CMK (cell line): Measurements from ENCODE around the gene NMT2.

Source experiments
- DNase-seq: peaks from one replicate; pipeline ENCODE4 v3.0.0-alpha.2; 2010; ENCODE audit warnings: low read depth

NMT2 gene

DNA sequence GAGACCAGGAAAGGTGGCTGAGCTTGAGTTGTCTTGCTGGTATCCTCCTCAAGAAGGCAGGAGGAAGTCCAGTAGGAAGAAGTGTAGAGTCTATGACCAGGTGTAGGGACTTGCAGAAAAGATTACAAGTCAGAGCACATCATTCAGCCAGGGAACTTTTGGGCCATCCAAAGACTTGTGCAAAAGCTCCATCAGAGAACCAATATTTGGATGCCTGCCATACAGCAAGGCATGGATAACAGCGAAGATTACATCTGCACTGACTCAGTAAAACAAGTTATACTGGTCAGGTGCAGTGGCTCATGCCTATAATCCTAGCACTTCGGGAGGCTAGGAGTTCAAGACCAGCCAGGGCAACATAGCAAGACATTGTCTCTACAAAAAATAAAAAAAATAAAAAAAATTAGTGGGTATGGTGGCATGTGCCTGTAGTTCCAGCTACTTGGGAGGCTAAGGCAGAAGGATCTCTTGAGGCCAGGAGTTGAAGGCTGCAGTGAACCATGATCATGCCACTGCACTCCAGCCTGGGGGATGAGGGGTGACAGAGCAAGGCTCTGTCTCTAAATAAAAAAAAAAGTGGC, 13.2 kb upstream of the NMT2 start:
- no peak for DNase-seq

DNA sequence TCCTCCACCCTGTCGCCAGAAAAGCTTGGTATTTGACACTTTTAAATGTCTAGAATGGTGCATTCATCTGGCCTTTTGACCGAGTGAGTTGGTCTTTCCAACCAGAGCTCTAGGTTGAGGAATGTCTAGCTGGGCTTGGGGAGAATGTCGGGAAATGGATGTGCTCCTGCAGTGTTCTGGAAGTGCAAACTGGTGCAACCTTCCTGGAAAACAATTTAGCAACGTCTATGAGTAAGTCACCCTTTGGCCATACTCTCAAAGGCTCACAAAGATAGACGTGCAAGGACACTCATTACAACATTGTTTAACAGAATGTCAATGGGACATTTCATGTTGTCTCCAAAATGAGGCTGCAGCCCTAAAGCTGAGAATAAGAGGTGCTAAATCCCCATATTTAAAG, 12.2 kb upstream of the NMT2 start:
- DNase-seq = no peak

DNA sequence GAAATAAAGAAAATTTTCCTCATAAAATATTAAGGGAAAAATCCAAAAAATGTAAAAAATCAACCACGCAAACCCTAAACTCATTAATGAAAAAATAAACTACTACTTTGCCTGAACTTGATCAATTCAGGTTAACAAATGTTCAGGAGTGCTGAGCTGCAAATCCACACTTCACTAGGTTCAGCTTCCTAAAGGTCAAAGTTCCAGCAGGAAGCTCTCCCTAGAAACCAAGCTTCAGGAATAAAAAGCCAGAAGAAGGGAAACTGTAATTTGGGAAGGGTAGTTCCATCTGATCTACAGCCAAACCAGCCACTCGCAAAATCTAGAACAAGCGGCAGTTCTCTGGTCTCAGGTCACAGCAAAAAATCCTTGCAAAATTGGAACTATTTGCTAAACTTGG, 7.8 kb upstream of the NMT2 start:
- DNase-seq = no peak

DNA sequence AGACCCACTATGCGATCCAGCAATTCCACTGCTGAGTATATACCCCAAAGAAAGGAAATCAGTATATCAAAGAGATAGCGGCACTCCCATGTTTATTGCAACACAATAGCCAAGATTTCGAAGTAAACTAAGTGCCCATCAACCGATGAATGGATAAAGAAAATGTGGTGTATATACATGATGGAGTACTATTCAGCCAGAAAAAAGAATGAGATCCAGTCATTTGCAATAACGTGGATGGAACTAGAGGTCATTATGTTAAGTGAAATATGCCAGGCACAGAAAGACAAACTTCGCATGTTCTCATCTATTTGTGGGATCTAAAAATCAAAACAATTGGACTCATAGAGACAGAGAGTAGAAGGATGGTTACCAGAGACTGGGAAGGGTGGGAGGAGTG, 7.1 kb upstream of the NMT2 start:
- no peak for DNase-seq

DNA sequence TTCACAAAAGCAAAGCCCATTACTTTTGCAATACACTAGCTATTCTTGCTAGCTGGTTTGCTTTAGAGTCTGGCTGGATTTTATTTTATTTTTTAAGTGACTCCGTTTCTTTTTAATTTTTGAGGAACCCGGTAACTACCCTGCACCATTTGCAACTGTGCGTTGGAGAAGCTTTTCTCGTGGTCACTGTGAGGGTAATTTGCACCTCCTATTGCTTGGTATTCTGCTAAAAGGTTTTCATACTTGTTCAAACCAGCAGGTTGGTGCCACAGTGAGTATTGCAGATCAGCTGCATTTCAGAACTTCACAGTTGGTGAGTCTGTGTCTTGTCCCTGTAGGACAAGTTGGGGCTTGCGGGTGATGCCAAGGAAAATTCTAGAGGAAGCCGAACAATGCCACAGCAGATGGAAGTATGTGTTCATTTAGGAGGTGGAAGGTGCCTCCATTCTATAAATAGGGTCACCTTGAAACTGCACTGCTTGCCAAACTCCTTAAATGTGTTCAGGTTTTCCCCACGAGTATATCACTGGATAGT, 3.9 kb upstream of the NMT2 start:
- no peak for DNase-seq

DNA sequence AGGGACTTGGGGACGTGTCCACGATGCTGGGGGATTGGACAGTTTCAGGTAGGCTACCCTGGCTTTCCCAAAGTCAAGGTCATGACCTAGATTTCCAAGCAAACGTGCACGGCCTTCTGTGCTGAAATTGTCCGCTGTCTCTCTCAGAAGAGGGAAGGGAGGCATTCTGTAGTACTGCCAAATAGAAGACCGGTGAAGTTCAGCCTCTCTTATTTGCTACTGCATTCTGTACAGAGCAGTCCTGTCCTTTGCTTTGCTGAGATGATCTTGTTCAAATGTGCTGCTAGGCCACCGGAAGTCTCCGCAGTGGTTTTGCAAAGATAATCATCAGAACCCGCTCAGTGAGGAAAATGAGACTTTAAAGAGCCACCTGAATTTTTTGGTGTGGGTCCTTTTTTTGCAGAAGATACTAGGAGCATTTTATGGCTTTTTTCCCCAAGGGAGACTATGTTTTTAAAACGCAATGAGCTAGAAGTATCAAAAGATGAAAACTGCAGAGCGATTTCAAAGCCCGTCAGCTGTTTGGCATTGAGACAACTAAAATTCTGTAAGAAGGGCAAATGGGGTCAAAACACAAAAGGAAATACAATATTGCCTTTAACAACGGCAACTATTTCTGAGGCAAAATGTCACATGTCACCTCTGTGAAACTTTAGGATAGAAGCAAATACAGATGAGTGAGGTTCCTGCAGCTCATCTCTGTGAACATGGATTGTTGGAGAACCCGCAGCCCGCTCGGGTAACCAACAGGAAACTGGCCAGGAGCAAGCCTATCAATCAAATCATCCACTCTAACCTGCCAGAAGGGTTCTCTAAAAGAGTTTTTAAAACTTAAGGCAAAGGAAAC, 1.3 kb upstream of the NMT2 start:
- DNase-seq = peak; percentile 14

DNA sequence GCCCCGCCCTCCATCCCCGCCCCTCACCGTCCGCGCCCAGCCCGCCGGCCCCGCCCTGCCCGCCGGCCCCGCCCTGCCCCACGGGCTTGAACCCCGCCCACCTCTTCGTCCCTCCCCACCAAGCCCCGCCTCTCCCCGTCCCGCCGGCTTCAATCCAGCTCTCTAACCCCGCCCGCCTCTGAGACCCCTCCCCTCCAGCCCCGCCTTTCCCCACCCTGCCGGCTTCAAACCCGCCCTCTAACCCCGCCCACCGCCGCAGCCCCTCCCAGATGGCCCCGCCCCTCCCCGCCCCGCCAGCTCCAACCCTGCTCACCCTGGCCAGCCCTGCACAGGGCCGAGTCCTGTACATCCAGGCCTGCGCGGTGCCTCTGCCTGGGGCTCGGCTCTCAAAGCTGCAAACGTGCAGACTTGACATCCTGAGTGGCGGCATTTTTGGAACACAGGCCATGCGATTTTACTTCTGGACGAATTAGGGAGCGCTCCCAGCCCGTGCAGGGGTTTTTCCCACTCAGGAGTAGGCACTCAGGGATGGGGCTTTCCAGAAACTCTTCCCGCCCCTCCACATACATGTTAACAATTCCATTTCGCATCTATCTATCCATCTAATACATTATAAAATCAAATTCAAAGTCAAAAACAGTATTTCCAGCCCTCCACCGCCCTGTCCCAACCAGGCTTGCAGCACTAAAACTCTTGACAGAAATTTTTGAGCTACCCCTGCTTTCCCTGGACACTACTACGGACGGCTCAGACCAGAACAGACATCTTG, 477 bp upstream of the NMT2 start:
- DNase-seq = peak; percentile 75

DNA sequence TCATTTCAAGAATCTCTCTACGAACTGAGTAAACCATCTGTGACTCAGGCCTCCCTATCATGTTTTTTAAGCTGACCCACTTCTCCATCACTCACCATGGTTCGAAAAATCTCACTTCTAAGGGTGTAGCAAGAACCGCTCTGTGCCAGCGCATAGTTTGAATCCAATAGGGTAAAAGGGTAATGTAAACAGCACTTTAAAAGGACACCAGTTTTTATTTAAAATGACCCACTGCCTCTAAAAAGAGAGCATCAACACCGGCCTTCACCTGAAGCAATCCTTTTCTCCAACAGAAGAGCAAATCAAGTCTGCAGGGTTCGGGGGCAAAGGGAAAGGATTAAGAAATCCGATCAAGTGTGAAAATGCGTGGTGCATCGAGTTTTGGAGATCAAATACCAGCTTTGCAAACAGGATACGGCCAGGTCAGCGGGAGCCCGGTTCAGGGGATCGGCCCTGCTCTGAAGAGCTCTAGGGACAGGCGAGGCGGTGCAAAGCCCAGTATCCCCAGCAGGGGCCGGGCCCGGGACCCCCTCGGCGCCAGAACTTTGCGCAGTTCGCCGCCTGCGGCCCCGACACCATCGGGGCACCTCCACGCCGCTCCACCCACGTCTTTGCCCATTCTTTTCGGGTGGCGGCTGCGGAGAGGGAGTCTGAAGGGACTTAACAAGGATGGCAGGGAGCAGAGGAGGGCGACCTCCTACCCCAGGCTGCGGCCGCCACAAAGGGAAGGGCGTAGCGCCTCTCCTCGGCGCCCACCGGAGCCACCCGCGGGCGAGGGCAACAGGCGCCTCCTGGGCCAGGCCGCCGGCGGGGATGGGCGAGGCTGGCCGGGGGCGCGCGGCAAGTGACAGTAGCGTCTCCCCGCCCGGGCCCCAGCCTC, 842 bp downstream of the NMT2 start:
- no peak for DNase-seq

DNA sequence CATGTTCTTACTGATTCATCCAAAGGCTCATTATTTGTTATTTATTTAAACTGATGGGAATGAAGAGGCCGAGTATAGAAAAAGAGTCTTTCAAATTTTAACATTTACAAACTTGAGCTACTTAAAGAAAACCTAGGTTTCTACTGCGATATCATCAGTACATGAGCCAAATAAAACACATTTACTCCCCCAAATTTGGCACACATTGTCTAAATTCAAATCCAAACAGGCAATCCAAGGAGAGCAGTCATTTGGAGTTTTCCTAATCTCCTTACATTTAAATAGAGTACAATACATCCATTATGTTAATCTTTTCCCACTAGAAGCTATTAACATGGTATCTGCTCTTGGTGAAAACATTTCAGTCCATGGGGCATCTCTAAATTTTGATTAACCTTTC, 2.2 kb downstream of the NMT2 start:
- no peak for DNase-seq

DNA sequence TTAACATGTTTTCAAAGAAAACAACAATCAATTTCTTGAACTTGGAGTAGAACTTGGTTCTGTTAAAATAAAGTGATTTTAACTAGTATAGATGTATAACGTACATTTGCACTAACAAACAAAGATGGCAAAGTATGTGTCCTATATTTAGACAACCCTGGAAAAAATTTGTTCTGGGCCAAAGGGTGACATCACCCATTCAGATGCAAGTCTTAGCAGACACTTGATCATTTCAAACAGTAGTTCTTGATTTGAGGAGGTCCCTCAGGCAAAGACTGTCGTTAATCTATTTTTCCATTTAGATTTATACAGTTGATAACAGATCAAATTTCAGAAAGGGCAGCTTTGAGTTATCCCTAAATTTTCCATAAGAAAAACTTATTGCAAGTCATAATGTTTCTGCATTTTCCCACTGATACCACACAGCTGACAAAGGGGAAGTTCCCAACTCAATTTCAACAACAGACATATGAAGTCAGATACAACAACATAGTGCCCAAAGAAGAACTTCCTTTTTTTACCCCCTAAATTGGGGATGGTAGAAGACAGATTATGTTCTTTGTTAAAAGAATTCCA, 5.2 kb downstream of the NMT2 start:
- DNase-seq = no peak

DNA sequence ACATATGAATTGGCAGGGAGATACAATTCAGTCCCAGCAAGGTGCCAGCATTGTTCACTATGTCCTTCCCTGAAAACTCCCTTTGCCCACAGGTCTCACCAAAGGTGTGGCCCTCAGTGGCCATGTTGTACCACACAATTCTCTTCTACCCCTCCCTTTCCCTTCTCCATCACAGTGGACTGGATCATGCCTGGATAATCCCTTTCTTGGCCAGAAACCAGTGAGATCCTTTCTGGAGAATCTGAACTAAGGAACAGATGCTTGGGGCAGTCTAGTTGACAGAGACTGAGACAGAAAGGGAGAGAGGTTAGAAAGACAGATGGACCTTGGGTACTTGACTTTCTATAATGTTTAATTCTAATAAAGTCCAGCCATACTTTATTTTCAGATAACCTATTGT, 9.5 kb downstream of the NMT2 start:
- no peak for DNase-seq

DNA sequence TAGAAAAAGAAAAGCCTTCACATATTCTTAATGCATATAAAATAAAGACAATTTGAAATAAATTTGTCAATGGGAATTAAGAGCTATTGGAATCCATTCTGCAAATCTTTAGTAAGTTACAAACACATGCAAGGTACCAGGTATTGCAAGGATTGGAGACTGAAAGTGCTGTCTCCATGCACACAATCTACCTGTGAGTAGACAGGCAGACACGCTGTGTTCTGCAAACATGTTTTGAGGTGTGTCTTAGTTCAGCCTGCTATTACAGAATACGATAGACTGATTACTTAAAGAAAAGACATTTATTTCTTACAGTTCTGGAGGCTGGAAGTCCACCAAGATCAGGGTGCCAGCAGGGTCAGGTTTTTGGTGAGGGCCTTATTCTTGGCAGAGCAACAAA, 10.0 kb downstream of the NMT2 start:
- no peak for DNase-seq

DNA sequence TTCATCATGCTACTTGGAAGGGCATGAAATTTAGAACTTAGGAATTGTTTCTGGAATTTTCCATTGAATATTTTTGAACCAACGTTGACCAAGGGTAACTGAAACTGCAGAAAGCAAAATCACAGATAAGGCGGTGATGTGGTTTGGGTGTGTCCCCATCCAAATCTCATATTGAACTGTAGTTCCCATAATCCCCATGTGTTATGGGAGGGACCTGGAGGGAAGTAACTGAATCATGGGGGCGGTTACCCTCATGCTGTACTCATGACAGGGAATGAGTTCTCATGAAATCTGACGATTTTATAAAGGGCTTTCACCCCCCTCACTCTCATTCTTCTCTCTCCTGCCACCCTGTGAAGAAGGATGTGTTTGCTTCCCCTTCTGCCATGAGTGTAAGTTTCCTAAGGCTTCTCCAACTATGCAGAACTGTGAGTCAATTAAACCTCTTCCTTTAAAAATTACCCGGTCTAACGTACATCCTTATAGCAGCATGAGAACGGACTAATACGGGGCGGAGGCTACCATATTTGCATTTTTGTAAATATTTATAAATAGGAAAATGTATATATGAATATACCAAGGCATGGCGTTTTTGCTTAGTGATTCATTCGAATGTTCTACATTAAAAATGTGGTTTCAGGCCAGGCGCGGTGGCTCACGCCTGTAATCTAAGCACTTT, 12.4 kb downstream of the NMT2 start:
- DNase-seq = no peak

DNA sequence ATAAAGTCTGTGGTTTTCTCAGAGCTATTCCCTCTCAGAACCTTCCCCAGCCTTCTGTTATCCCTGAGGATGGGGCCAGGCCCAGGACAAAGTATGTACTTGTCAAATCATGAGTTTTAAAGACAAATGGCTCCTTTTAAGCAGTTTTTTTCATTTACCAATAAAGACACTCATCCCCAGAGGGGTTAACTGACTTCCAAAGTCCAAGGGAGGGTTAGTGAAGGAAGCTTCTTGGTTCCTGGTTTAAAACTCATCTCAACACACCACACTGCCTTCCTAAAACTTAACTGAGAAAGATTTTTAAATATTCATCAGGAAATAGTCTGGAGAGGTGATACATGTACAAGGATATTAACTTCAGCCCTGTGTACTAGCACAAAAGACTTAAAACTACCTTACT, 15.9 kb downstream of the NMT2 start:
- no peak for DNase-seq

DNA sequence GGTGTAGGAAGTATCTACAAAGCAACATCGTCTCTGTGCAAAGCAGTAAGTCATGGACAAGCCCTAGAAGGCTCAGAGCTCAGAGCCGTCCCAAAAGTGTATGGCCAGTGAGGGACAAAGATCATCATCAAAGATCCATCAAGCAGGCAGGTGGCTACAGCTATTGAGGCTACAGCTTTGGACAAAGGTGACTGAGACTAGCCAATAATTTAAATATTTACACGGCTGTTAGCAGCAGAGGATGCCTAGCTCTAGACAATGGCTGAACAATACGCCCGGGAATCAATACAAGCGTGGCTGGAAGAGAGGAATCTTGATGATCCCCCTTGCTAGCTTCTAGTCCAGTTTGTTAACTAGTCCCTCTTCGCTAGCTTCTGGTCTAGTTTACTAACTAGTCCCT, 17.9 kb downstream of the NMT2 start:
- DNase-seq = no peak

DNA sequence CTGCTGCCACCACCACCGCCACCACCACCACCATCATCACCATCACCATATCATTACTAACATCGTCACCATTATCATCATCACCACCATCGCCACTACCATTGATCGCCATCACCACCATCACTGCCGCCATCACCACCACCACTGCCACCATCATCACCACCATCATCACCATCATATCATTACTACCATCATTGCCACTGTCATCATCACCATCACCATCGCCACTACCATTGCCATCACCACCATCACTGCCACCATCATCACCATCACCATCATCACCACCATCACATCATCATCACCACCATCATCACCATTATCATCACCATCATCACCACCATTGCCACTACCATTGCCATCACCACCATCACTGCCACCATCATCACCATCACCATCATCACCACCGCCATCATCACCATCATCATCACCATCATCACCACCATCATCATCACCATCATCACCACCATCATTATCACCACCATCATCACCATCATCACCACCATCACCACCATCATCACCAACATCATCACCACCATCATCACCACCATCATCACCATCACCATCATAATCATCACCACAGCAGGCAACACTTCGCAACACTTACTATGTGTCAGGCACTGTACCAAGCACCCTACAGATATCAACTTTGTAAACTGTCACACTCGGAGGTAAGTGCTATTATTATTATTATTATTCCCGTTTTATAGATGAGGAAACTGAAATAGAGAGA, 19.3 kb downstream of the NMT2 start:
- DNase-seq = no peak

DNA sequence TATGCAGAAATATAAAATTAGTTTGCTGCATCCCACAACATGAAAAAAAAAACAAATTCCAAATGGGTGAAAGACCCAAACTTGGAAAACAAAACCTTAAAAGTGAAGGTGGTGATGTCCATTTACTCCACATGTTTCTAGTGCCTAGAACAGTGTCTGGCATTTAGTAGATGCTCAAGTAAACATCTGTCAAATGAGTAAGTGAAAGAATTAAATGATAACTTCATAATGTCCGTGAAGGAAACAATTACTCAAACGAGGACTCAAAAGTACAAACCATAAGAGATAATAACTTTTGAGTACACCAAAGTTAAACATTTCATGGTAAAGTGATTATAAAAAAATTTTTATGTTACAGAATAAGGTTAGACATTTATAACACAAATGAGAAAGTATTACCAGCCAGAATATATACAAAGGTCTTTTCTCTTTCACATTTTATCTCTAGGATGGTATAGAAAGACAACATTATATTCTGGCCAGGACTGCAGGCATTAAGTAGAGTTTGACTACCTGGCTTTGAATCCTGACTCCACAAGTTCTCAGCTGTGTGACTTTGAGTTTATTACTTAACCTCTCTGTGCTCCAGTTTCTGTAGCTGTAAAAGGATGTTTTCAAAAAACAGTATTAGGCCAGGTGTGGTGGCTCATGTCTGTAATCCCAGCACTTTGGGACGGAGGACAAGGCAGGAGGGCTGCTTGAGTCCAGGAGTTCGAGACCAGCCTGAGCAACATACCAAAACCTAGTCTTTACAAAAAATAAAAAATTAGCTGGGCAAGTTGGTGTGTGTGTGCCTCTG, 20.7 kb downstream of the NMT2 start:
- DNase-seq = no peak

DNA sequence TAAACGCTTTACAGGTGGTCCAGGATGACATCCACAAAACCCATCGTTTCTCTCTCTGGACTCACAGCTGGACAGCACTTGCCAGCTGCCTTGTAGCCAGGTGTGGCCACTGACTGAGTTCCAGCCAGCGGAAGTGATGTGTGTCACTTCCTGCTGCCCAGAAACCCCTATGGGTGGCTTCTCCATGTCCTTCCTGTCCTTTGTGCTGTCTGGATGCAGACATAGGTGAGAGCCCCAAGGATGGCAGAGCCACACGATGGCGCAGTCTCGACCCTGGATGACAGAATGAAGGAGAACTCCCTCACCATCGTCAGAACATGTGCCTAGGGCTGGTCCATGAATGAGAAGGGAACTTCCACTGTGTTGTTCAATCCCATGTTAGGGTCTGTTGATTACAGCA, 22.1 kb downstream of the NMT2 start:
- DNase-seq = no peak

DNA sequence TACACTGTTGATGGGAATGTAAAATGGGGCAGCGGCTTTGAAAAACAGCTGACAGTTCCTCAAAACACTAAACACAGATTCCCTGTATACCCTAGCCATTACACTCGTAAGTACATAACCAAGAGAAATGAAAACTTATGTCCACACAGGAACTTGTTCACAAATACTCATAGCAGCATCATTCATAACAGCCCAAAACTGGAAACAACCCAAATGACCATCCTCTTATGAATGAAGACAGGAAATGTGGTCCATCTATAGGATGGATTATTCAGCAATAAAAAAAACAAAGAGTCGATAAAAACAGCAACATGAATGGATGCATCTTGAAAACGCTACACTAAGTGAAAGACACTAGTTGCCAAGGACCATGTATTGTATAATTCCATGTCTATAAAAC, 23.7 kb downstream of the NMT2 start:
- DNase-seq = no peak
